ACC112 (cell line): Measurements from ENCODE around the gene ADAR.
"Not testable (repeated sequence)": the region's sequence is repeated elsewhere in the genome, so short reads cannot be mapped to it uniquely, and the experiment has no call there.

Source experiments
- H2AFZ ChIP-seq: fragments of 200-600 bp; sonication (generic); one replicate; pipeline ENCODE4 v1.6.0; 2017; ENCODE audit warnings: antibody characterized with exemption, low read length; ENCODE audit not compliant: unreplicated experiment
- H3K27ac ChIP-seq: fragments of 200-600 bp; sonication (generic); 2 replicates; pipeline ENCODE4 v1.5.1; 2014; ENCODE audit warnings: low read depth, mild to moderate bottlenecking, antibody characterized with exemption, low read length, moderate library complexity
- H3K27me3 ChIP-seq: fragments of 200-600 bp; sonication (generic); 2 replicates; pipeline ENCODE4 v1.6.1; 2014; ENCODE audit warnings: mild to moderate bottlenecking, antibody characterized with exemption, low read length, moderate library complexity, mixed read lengths; ENCODE audit not compliant: insufficient read depth
- H3K36me3 ChIP-seq: fragments of 200-600 bp; sonication (generic); 2 replicates; pipeline ENCODE4 v1.6.1; 2016; ENCODE audit warnings: mild to moderate bottlenecking, antibody characterized with exemption, low read length, moderate library complexity, mixed read lengths; ENCODE audit not compliant: insufficient read depth
- H3K4me1 ChIP-seq: fragments of 200-600 bp; sonication (generic); one replicate; pipeline ENCODE4 v1.6.1; 2016; ENCODE audit warnings: low read length, mixed read lengths; ENCODE audit not compliant: insufficient read depth, unreplicated experiment, control insufficient read depth
- H3K4me3 ChIP-seq: fragments of 200-600 bp; sonication (generic); 2 replicates; pipeline ENCODE4 v1.5.1; 2014; ENCODE audit warnings: mild to moderate bottlenecking, low read depth, low read length
- H3K79me2 ChIP-seq: fragments of 200-600 bp; sonication (generic); one replicate; pipeline ENCODE4 v1.6.0; 2016; ENCODE audit warnings: low read length; ENCODE audit not compliant: control insufficient read depth, unreplicated experiment, insufficient read depth

Gene ADAR

GRCh38 chr1:154607609-154608396, at the start of gene ADAR:
ADAR (minus strand) TSS chr1:154608186; CDS start chr1:154608006, 180 bp downstream.
- peaks cover 39% of the 10 kb centered on the region for H3K4me1 ChIP-seq
- no peaks in the 10 kb centered on the region for H3K27me3 ChIP-seq
- peaks cover 14% of the 10 kb centered on the region; the same call in 1 of the 2 replicates for H3K36me3 ChIP-seq
- H3K27ac ChIP-seq, result peak within 1 kb of the TSS; percentile 99
- H2AFZ ChIP-seq, result peak within 1 kb of the TSS; percentile 66
- H3K4me3 ChIP-seq, result peak within 1 kb of the TSS; percentile 90
- peaks cover 89% of the 10 kb centered on the region for H3K79me2 ChIP-seq

DNA sequence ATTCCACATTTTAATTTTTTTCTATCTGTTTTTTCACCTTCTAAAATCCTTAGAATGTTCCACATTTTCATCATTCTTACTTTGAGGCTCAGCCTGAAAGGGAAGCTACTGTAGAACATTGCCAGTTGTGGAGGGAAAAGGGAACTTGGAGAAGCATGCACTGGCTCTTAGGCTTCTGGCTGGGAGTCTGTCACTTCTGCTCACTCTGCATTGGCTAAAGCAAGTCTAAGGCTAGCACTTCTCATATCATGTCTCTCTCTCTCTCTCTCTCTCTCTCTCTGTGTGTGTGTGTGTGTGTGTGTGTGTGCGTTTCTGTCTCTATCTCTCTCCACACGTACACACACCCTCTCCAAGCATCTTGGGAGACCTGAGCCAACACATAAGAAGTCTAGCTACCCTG, 49.6 kb upstream of the ADAR start:
- no peak overlapping the region for H3K4me3 ChIP-seq
- H3K4me1 ChIP-seq, result no peaks in the 10 kb centered on the region
- H3K27ac ChIP-seq, result no peak overlapping the region
- H3K36me3 ChIP-seq, result no peaks in the 10 kb centered on the region
- no peak overlapping the region for H2AFZ ChIP-seq
- H3K27me3 ChIP-seq, result peaks cover 77% of the 10 kb centered on the region
- no peaks in the 10 kb centered on the region for H3K79me2 ChIP-seq

DNA sequence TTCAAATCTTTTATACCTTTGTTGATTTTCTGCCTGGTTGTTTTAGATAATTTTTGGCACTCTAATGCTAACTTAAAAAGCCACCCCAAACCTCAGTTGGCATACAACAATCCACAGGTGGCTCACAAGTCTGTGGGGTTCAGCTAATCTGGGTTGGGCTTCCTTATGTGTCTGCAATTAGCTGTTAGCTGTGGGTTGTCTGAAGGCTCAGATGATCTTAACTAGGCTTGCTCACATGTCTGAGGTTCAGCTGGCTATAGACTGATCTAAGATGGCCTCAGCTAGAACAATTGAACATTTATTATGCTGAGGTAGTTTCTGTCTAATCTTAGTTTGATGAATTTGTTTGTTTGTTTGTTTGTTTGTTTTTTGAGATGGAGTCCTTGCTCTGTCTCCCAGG, 44.9 kb upstream of the ADAR start:
- no peak overlapping the region for H3K27ac ChIP-seq
- H3K36me3 ChIP-seq, result no peaks in the 10 kb centered on the region
- no peaks in the 10 kb centered on the region for H3K4me1 ChIP-seq
- H2AFZ ChIP-seq, result no peak overlapping the region
- no peaks in the 10 kb centered on the region for H3K79me2 ChIP-seq
- H3K4me3 ChIP-seq, result no peak overlapping the region
- H3K27me3 ChIP-seq, result peaks cover 64% of the 10 kb centered on the region

DNA sequence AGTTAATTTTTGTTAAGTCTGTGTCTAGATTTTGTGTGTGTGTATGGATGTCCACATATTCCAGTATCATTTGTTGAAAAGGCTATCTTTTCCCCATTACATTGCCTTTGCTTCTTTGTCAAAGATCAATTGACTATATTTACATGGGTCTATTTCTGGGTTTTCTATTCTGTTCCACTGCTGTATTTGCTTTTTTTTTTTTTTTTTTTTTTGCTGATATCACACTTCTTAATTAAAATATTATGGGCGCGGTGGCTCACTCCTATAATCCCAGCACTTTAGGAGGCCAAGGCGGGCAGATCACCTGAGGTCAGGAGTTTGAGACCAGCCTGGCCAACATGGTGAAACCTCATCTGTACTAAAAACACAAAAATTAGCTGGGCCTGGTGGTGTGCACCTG, 36.7 kb upstream of the ADAR start:
- not testable (repeated sequence) for H3K4me3 ChIP-seq, H3K27ac ChIP-seq, H3K27me3 ChIP-seq, H2AFZ ChIP-seq, H3K4me1 ChIP-seq, H3K79me2 ChIP-seq, H3K36me3 ChIP-seq

GRCh38 chr1:154641534-154641933, 33.5 kb upstream of the ADAR start:
- no peaks in the 10 kb centered on the region for H3K36me3 ChIP-seq
- H3K27ac ChIP-seq, result no peak overlapping the region
- no peak overlapping the region for H2AFZ ChIP-seq
- H3K4me3 ChIP-seq, result no peak overlapping the region
- no peaks in the 10 kb centered on the region for H3K4me1 ChIP-seq
- no peaks in the 10 kb centered on the region for H3K79me2 ChIP-seq
- H3K27me3 ChIP-seq, result peaks cover 9% of the 10 kb centered on the region; the same call in 1 of the 2 replicates

DNA sequence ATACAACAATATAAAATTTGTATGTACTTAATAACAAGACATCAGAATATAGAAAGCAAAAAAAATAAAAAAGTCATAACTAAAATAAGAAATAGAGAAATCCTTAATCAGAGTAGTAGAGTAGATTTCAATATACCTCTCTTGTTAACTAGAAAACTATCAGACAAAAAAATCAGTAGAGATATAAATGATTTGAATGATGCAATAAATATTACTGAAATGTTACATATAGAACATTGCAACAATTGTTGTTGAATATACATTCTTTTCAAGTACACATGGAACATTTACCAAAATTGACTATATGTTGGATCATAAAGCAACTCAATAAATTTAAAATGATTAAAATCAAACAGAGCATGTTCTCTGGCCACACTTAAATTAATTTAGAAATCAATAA, 31.9 kb upstream of the ADAR start:
- no peak overlapping the region for H3K27ac ChIP-seq
- H3K36me3 ChIP-seq, result no peaks in the 10 kb centered on the region

DNA sequence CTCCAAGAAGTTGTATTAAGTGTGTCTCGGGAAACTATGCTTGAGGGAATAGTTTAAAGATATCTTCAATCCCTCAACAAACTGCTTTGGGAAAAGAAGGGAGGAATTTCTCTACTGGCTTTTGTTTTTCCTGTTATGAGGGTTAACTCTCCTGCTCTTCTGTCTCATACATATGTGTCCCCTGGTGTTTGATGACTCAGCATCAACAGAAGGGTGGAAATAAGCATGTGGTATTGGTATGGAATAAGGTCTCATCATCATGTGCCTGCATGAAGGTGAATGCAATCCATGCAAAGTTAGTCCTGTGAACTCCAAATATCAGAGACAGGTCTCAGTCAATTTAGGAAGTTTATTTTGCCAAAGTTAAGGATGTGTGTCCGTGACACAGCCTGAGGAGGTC, 27.2 kb upstream of the ADAR start:
- no peaks in the 10 kb centered on the region for H3K4me1 ChIP-seq
- no peak overlapping the region for H2AFZ ChIP-seq
- peaks cover 37% of the 10 kb centered on the region for H3K27me3 ChIP-seq
- no peak overlapping the region for H3K27ac ChIP-seq
- H3K4me3 ChIP-seq, result no peak overlapping the region
- H3K79me2 ChIP-seq, result no peaks in the 10 kb centered on the region
- H3K36me3 ChIP-seq, result no peaks in the 10 kb centered on the region

More for the DNA sequence above, 31.9 kb upstream of the ADAR start:
- Histone ChIP-seq H3K4me3 (no peak overlapping the region), H2AFZ (no peak overlapping the region), H3K27me3 (peaks cover 24% of the 10 kb centered on the region), H3K4me1 (no peaks in the 10 kb centered on the region), H3K79me2 (no peaks in the 10 kb centered on the region)

GRCh38 chr1:154629675-154630073, 21.7 kb upstream of the ADAR start:
- no peak overlapping the region for H2AFZ ChIP-seq
- peaks cover 29% of the 10 kb centered on the region for H3K79me2 ChIP-seq
- H3K4me3 ChIP-seq, result no peak overlapping the region
- peaks cover 3% of the 10 kb centered on the region; the same call in 1 of the 2 replicates for H3K36me3 ChIP-seq
- H3K27ac ChIP-seq, result no peak overlapping the region
- H3K27me3 ChIP-seq, result peaks cover 18% of the 10 kb centered on the region
- peaks cover 12% of the 10 kb centered on the region for H3K4me1 ChIP-seq

- H3K27ac ChIP-seq, result no peak overlapping the region
- no peak overlapping the region for H3K4me3 ChIP-seq
- peaks cover 18% of the 10 kb centered on the region for H3K27me3 ChIP-seq
- H3K79me2 ChIP-seq, result peaks cover 34% of the 10 kb centered on the region
- H2AFZ ChIP-seq, result no peak overlapping the region
- H3K4me1 ChIP-seq, result peaks cover 12% of the 10 kb centered on the region
- peaks cover 7% of the 10 kb centered on the region; the same call in 1 of the 2 replicates for H3K36me3 ChIP-seq
Measured at GRCh38 chr1:154629061-154629674, 21.2 kb upstream of the ADAR start.

DNA sequence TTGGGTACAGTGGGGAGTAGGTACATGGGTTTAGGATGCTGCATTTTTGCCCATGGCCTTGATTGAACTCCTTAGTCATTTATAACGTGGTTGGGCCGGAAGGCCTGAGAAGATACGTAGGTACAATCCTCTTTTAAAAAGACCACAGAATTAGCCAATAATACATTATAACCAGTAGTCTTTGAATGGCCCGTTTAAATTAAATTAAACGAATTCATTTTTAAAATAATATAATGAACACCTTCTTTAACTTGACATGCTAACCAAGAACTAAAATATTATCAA, 20.1 kb upstream of the ADAR start:
- Histone ChIP-seq H3K36me3 (peaks cover 10% of the 10 kb centered on the region; the same call in 1 of the 2 replicates), H3K4me3 (peak overlapping the region; percentile 79), H3K79me2 (peaks cover 44% of the 10 kb centered on the region), H3K27ac (peak overlapping the region; percentile 82), H3K4me1 (peaks cover 12% of the 10 kb centered on the region), H3K27me3 (peaks cover 12% of the 10 kb centered on the region), H2AFZ (peak overlapping the region; percentile 98)
